ENCODE data around the gene NT5C. TPM values are rescaled to one million over a fixed set of nuclear protein-coding genes. Genes with fewer than 3 reads are reported as not detected.

Gene NT5C
- total RNA-seq, 4 donors from 2014 or later = 162 to 247 (median 208) TPM

DNA sequence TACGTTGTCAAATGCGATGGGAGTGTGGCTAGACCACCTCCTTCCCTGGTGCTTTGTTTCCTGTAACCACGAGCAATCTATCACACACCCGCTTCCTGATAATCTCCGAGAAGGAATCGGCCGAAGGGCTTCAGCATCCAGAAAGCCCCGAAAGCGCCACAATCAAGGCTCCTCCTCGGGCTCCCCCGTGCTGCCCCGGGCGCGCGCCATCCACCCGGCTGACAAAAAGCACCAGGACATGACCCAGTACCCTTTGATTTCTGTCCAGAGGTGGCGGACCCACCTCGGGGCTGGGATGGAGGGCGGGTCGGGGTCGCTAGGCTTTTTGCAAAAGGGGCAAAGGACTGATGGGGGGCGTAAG, 22.5 kb downstream of the NT5C start:
- in situ Hi-C loops (cut with MboI; ENCODE audit: low pct_ligation_motif_present in 1 of 4, low pct_unique_long_range_greater_than_20kb in 1 of 4, low sequenced_read_pairs in 3 of 4) = no loop called here
- no peak for DNase-seq
- TF ChIP-seq EP300 (IDR thresholded peaks at IDR 0.05; ENCODE audit: low read depth) = no peak
- TF ChIP-seq, protein P1, sequence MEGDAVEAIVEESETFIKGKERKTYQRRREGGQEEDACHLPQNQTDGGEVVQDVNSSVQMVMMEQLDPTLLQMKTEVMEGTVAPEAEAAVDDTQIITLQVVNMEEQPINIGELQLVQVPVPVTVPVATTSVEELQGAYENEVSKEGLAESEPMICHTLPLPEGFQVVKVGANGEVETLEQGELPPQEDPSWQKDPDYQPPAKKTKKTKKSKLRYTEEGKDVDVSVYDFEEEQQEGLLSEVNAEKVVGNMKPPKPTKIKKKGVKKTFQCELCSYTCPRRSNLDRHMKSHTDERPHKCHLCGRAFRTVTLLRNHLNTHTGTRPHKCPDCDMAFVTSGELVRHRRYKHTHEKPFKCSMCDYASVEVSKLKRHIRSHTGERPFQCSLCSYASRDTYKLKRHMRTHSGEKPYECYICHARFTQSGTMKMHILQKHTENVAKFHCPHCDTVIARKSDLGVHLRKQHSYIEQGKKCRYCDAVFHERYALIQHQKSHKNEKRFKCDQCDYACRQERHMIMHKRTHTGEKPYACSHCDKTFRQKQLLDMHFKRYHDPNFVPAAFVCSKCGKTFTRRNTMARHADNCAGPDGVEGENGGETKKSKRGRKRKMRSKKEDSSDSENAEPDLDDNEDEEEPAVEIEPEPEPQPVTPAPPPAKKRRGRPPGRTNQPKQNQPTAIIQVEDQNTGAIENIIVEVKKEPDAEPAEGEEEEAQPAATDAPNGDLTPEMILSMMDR (IDR thresholded peaks at IDR 0.05) = no peak
- no peak for TF ChIP-seq POLR2A (IDR thresholded peaks at IDR 0.05)
- no peak for TF ChIP-seq POLR2AphosphoS5 (IDR thresholded peaks at IDR 0.05)
- Histone ChIP-seq H3K27me3 (no peaks in the 10 kb centered on the region), H3K4me3 (peak overlapping the region; percentile 71 to 90 (median 78)), H3K9me3 (no peaks in the 10 kb centered on the region), H3K27ac (peak overlapping the region in 2 of 4 donors; percentile 84 to 88), H3K36me3 (no peaks in the 10 kb centered on the region), H3K4me1 (peaks cover 6 to 32% (median 22%) of the 10 kb centered on the region in 4 donors)
- 4 to 17% methylated on average over 2 to 22 of the region's 22 CpGs for WGBS, 2 donors (ENCODE audit: low coverage in 1 of 2)
- intact Hi-C loops (cut with DNase I; ENCODE audit: low total_unique reads) = no loop called here

DNA sequence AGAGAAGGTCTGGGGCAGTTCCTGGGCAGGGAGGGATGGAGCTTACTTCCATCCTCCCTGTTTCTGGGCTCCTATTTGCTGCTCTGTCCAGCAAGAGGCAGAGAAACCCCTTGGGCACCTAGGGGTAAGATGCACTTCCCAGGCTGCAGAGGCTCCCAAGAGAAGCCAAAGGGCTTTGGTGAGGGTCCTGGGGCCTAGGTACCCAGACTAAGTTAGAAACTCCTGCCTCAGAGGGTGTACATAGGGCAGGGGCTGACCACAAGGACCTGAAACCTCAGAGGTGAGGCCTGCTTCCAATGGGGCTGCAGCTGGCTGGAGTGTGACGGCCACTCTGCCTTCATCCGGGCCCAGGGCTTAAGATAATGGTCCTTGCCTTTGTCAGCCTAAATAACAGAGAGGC, 23.3 kb downstream of the NT5C start:
- intact Hi-C loops (cut with DNase I; ENCODE audit: low total_unique reads) (no loop called here), in situ Hi-C loops (cut with MboI; ENCODE audit: low pct_ligation_motif_present in 1 of 4, low pct_unique_long_range_greater_than_20kb in 1 of 4, low sequenced_read_pairs in 3 of 4) (no loop called here)
- H3K27ac ChIP-seq = no peak overlapping the region
- no peaks in the 10 kb centered on the region for H3K9me3 ChIP-seq
- peaks cover 6 to 27% (median 17%) of the 10 kb centered on the region in 4 donors for H3K4me1 ChIP-seq
- no peak for DNase-seq
- no peaks in the 10 kb centered on the region for H3K27me3 ChIP-seq
- H3K36me3 ChIP-seq = no peaks in the 10 kb centered on the region
- WGBS, 2 donors (ENCODE audit: low coverage in 1 of 2) = 86 to 100% methylated on average over 1 to 2 of the region's 2 CpGs
- TF ChIP-seq POLR2A (IDR thresholded peaks at IDR 0.05) (no peak), EP300 (IDR thresholded peaks at IDR 0.05; ENCODE audit: low read depth) (no peak), POLR2AphosphoS5 (IDR thresholded peaks at IDR 0.05) (no peak)
- TF ChIP-seq, protein P1 (IDR thresholded peaks at IDR 0.05) = no peak
- H3K4me3 ChIP-seq = no peak overlapping the region

DNA sequence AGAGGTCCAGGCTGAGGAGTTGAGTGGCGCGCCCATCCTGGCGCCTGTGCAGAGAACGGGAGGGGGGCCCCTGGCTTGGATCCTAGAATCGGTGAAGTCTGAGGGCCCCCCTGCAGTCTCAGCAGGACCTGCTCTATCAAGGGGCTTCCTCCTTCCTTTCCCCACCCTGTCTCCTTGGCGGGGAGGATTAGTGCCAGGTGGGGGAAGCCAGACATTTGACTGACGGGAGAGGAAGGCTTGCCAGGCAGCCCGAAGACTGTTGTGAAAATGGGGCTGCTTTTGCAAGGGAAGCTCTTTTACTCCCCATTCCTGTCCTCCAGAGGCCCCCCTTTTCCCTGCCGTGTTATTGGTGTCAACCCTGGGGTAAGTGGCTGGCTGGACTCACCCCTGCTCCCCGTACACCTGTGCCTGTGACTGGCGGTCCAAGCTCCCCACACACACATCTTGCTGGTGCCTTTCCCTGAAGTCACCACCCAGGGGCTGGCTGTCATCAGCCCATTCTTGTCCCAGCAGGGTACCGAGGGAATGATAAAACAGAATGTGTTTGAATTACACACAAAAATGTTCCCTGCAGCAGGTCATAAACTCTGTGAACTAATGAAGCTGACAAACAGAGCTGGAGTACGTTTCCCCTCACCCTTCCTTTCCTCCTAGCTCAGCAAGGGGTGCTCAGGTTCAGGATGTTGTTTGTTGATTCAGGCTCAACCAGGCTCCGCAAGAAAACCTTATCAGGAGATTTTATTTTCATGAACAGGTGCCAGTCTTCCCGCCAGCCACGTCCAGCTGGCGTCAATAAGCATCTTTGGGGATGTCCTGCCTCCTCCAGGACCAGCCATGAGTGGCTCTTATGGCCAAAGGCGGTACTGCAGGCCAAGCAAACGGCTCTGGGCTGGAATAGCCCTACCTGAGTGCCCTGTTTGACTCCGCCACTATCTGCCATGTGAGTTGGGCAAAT, 26.1 kb downstream of the NT5C start:
- WGBS, 2 donors (ENCODE audit: low coverage in 1 of 2) = 58 to 80% methylated on average over 3 to 18 of the region's 20 CpGs
- intact Hi-C loops (cut with DNase I; ENCODE audit: low total_unique reads) = no loop called here
- no peak overlapping the region for H3K27ac ChIP-seq

More for the DNA sequence above, 26.1 kb downstream of the NT5C start:
- TF ChIP-seq, protein P1 (IDR thresholded peaks at IDR 0.05) = peak; percentile 71 to 88 (median 84)
- no peak for TF ChIP-seq EP300 (IDR thresholded peaks at IDR 0.05; ENCODE audit: low read depth)
- no peak overlapping the region for H3K4me3 ChIP-seq
- DNase-seq = peak; percentile 77
- H3K9me3 ChIP-seq = no peaks in the 10 kb centered on the region
- no peaks in the 10 kb centered on the region for H3K36me3 ChIP-seq
- H3K4me1 ChIP-seq = peaks cover 6 to 13% (median 10%) of the 10 kb centered on the region in 4 donors
- in situ Hi-C loops (cut with MboI; ENCODE audit: low pct_ligation_motif_present in 1 of 4, low pct_unique_long_range_greater_than_20kb in 1 of 4, low sequenced_read_pairs in 3 of 4) = no loop called here
- no peaks in the 10 kb centered on the region for H3K27me3 ChIP-seq

All from transverse colon (tissue), 4 donors.